HG02763 (cell line): ENCODE data around the gene STIM1.
A peak's percentile ranks its signal among the peaks of the same experiment; 100 is the strongest.
"Not testable (repeated sequence)": the region's sequence is repeated elsewhere in the genome, so short reads cannot be mapped to it uniquely, and the experiment has no call there.

ENCODE experiments used
- ATAC-seq: cut with Tn5 transposase; IDR thresholded peaks from one replicate; pipeline ENCODE4 v1.9.1; 2021; ENCODE audit warnings: mild to moderate bottlenecking, moderate library complexity; ENCODE audit not compliant: unreplicated experiment

Gene STIM1

DNA sequence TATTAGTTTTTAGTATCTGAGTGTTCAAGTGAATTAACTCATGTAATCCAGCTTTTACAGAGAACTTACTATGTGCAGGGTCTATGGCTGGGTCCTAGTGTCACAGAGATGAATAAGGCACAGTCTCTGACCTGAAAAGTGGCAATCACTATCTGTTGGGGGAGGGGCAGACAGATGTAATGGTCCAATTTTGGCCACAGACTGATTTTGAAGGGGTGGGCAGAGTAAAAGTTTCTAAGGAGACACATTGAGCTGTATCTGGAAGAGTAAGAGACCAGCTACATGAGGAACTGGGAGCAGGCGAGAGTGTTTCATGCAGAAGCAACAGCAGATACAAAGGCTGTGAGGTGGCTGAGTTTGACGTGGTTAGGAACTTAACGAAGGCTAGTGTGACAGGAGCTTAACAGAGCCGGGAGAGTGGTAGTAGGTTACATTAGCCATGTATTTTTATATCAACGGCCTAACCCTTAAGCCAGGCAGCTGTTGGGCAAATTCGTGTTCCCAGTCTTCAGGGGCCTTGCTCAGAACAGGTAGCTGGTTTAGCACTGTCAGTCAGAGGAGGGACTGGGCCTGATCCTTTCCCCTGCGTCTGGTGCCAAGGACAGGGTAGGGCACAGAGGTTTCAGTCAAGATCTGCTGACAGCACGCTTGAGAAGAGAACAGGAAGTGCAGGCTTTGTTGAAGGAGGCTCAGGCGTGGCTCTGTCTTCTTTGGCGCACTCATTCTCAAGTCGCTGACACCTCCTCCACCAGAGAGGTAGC lies 1.4 kb upstream of the STIM1 start:
- peak; percentile 30 for ATAC-seq

DNA sequence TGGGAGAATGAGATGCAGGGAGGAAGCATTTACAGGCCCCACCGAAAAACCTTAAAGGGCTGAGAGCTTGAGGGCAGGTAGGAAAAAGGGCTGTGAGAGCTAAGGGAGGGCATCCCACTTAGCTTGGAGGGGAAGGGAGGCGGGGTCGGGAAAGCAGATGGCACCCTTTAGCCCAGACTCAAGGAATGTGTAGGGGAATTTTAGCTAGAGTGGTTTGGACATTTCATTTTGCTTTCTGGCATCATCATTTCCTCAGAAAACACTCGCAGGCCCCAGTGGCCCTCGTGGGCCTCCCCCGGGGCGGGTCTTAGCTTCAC lies 846 bp upstream of the STIM1 start:
- ATAC-seq, result no peak

DNA sequence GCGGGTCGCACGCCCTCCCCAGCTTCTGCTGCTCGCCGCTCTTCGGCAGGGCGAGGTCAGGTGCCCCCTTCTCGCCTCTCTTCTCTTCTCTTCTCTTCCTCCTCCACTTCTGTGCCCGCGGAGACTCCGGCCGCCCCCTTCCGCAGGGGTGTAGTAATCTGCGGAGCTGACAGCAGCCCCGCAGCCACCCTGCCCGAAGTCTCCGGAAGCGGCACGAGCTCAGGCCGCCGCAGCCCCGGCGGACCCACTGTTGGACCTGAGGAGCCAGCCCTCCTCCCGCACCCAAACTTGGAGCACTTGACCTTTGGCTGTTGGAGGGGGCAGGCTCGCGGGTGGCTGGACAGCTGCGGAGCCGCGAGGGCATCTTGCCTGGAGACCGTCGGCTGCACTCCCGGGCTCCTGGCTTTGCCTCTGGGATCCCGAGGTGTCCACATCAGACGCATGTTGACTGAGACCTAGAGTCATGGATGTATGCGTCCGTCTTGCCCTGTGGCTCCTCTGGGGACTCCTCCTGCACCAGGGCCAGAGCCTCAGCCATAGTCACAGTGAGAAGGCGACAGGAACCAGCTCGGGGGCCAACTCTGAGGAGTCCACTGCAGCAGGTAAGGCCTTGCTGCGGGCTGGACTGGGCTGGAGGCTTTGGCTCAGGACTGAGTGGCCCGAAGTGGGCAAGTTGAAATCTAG lies 486 bp downstream of the STIM1 start:
- ATAC-seq, result peak; percentile 12

DNA sequence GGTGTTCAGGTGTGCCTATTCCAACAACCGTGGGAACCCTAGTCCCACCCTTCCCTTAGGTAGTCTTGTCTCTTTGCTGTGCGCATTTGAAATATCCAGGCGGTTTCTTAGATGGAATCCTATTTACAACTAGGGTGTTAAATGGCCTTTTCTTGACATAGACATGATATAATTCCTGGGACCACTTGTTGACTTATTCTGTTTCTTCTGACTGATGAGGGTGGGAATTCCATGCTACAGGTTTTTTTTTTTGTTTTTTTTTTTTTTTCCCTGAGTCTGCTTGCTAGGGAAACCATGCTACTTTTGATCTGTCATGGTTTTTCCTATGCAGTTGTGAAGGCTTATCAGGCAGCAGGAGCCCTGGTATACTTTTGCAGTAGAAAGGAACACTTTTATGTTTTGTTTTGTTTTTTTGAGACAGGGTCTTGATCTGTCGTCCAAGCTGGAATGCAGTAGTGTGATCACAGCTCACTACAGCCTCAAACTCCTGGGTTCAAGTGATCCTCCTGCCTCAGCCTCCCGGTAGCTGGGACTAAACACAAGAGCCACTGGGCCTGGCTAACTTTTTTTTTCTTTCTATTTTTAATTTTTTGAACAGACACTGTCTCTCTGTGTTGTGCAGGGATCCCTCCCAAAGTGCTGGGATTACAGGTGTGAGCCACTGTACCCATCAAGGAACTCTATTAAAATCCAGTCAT lies 1.5 kb downstream of the STIM1 start:
- ATAC-seq, result no peak

DNA sequence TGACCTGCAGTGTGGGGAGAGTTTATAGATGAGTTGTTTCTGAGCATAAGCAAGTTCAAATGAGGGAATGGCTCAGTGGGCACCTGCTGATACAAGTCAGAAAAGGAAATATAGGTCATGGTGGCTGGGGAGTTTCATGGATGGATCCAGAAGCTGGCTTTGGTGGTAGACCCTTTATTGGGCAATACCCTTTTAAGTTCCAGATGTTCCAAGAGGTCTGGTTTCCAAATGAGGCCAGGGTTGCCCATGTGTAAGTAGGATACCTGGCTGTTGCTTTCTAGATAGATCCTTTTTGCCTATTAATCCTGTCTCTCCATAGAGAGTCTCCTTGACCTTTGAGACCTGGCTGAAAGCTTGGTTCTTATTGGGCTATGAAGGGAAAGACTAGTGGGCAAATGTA lies 2.2 kb downstream of the STIM1 start:
- no peak for ATAC-seq

DNA sequence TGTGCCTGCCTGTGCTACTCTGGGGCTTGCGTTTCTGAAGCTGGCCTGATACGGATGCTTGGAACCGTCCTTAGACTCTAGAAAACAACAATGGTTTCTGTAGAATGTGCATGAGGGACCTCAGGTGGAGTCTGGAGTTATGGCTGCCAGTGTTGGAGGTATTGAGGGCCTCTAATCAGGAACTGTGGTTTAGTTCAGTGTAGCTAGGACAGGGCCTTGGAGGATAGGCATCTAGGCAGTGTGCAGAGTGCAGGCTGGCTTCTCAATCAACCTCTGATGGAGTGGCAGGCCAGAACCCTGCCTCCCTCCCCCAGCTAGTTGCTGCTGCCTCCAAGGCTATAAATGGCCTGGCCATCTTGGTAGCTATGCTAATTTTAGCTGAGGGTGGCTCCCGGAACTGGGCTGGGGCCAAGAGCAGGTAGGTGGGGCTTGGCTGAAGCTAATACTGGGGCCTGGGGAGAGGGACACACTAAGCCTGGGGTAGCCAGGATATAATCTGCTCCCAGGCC lies 4.0 kb downstream of the STIM1 start:
- ATAC-seq, result peak; percentile 29

DNA sequence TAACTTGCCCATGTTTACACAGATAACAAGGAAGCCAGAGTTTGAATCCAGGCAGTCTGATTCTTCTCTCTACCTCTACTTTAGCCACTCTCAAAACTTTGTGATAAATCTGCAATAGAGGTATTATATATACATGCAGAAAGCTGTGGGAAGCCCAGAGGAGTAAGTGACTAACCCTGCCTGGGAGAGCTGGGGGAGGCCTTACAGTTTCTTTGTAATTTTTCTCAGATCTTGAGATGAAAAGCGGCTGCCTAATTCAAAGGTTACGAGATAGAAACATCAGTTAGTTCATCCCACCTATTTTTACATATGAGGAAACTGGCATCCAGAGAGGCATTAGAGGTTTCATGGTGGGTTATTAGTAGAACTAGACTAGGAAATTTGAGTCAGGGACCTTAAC lies 4.9 kb downstream of the STIM1 start:
- no peak for ATAC-seq

DNA sequence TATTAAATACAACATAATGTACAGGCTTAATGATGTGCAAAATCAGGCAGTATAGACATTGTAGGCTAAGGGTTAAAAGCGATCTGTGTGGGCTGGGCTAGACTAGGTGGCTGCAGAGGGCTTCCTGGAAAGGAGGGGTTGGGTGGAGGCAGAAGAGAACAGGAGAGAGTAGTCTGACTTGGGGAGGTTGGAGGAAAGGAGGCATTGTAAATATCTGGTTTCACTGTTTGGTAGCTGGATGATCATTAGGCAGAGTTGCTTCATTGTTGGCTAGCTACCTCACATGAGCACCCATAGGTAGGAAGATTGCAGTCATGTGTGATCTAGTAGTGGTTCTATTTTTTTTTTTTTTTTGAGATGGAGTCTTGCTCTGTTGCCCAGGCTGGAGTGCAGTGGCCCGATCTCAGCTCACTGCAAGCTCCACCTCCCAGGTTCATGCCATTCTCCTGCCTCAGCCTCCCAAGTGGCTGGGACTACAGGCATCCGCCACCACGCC lies 5.5 kb downstream of the STIM1 start:
- ATAC-seq, result not testable (repeated sequence)

DNA sequence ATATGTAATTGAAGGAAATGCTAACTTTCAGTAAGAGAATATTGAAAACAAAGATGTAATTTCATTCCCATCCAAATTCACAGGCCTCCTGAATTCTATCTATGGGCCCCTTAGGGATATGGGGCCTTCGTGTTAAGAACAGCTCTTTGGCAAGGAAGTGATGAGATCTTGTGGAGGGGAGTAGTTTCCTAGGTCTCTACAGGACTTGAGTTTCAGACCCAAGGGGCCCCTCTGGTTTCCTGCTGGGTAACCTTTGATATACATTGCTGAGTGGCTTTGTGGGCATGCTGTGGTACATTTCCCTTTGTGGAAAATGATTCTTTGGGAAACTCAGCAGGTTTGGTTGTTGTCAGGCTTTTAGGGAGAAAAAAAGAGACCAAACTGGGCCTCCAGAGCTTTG lies 6.2 kb downstream of the STIM1 start:
- ATAC-seq, result no peak

DNA sequence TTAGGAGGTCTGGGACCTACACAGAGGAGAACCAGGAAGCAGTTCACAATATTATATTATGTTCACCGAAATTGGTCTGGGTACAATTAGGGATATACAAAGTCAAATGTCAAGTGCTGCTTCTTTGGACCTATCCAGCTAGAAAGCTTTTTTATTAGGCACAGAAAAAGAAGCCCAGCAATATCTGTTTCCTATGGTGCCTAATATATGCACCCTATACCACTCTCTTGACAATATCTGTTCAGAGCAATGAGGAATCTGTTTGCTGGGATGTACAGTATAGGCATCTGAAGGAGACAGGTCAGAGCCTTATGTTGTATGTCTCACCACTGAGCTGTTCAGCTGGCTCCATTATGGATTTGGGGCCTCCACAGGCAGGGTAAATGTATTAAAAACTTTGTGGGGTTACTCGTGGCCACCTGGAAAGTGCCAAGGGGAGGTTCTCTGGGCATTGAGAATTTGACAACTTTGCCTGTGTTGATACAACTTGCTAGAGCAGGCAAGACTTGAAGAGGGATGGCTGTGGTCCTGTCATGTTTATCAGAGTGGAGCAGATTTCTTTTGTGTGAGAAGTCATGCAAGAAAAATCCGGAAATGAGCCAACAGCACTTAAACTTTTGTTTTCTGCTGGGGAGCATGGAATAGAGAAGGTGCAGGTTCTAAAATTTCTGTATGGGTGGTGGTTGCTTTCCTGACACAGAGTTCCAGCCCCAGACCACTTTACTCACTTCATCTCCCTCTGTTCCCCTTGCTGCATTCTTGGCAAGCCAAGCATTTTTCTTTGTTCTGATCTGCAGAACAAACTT lies 10.1 kb downstream of the STIM1 start:
- ATAC-seq, result no peak

DNA sequence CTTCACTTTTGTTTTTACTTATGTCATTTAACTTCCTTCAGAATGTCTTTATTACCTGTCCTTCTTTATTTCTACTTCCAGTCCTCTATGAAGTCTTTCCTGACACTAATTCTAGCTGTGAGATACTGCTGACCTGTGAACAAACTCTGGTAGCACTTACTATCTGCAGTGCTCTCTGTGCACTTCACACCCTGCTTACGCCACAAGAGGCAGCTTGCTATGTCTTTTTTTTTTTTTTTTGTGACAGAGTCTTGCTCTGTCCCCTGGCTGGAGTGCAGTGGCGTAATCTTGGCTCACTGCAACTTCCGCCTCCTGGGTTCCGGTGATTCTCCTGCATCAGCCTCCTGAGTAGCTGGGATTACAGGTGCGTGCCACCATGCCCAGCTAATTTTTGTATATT lies 10.7 kb downstream of the STIM1 start:
- no peak for ATAC-seq

DNA sequence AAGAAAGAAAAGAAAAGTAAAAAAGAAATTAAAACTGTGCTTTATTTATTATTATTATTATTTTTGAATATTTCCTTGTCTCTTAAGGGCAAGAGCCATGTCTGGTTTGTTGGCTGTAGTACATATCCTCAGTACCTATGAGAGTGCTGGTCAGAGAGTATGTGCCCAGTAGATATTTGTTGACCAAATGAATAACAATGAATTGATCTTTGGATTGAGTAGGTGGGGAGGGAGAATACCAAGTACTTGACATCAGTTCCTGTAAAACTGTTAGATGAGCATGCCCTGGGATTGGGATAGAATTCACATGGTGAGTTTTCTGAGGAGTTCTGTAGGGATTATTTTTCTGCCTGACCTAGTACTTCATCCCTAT lies 11.4 kb downstream of the STIM1 start:
- no peak for ATAC-seq

DNA sequence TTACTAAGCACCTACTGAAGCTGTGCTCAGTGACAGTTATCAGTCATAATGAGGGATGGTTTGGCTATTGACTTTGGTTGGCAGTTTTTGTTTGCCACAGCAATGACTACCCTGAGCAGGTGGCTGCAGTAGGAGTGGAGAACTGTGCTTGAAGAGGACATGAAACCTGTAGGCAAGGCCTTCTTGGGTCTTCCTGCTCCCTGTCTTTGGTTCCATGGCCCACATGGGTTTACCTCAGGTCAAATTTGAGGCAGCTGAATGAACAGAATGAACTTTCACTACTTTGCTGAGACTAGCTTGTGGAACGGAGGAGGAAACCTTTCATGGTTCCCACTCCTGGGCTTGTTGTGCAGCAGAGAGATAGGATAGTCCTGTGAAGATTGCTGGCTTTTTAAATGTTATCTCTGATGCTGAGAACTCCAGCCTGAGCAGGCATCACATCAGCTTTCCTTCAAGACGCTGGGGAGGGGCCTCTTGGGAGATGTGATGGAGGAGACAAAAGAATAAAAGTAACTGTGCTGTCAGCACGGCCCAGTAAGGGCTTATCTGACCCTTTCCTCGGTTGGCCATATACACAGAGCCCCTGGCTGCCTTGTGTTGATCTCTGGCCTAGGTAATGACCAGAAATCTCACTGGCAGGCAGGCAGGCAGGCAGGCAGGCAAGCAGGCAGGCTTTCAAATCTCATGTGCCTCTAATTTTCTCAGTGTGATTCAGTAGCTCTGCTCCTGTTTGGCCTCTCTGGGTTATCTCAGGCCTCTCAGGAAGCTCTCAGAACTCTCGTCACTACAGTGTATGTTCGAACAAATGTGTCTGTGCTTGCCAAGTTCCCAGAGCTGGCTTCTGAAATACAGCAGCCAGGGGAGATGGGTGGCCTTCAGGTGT lies 12.0 kb downstream of the STIM1 start:
- peak; percentile 43 for ATAC-seq

DNA sequence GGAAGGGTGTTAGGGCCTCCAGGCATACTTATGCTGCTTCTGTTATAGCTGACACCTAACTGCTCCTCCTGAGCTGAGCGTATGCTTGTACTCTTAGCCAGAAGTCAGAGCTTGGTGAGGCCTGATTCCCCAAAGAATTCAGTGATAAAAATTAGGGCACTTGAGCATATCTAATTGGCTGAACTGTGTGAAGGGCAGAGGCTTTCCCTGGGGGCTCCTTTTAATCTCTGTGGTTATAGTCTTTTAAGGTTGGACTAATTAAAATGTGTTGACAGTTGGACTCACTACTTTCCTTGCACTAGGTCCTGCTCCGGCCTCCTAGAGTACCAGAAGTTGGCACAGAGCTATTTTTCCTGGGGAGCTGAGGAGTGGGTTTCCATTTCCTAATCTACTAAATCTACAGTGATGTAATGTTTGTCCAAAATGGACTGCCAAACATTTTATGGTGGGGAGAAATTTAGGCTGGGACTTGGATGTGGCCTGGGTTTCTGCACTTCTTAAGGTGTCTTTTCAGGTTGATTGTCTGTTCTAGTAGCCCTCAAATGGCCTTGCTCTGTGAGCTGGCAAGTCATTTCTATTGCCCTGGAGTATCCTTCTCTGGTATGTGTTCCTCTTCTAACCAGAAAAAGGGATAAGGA lies 18.4 kb downstream of the STIM1 start:
- no peak for ATAC-seq

DNA sequence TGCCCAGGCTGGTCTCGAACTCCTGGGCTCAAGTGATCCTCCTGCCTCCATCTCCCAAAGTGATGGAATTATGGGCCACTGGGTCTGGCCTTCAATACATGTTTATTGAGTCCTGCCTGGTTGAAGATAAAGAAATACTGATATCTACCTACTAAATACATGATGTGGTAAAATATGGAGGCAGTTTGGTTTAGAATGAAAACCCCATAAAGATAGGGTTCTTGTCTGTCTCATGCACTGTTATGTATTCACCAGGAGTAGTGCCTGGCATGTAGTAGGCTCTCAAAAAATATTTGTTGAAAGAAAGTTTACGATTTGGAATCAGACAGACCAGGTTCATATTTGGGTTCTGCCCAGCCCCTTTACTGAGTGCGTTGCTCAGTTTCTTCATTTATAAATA lies 21.1 kb downstream of the STIM1 start:
- no peak for ATAC-seq

DNA sequence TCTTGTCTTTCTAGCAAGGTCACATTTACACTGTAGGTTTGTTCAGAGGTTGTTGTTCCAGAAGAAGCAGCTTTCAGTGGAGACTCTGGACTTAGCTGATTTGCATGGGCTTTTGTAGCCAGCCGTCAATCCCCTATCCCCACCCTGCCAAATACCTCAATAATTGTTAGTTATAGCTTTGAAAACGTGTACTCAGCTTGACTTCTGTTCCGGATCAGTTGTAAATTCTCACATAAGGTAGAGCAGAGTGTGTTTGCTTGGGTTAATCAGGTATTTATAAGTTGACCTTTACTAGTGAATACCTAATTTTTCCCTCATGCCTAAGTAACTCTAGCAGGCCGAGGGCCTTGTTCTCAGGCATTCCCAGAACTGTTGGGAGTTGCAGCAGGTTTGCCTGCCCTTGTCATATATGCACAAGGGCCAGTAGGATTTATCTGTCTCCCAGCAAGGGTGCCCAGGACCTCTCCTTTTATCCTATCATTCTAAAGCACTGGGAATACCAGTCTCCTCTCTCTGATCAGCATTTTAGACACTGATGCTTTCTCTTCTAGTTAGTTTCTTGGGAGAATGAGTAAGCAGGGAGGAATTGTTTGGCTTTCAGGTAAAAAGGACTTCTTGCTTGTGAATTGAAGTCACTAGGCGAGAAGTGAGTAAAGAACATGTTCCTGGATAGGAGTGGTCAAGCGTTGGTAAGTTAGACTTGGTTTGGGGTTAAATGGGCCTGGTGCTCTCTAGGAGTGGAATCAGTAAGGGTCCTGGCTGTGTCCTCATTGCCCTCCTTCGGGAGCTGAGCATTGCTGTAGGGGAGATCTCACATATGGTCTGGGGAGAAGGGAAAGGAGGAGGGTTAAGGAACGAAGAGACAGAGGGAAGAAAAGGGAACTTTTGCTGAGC lies 22.1 kb downstream of the STIM1 start:
- ATAC-seq, result no peak

DNA sequence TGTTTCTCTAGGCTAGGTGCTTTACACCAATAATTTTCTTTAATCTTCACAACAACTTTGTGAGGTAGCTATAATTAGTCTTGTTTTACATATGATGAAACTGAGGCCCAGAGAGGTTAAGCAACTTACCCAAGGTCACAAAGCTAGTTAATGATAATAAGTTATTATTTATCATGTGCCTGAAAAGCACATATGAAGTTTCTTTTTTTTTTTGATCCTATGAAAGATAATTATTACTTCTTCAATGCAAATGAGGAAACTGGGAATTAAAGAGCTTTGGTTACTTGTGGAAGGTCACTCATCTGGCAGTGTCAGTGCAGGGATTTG lies 22.8 kb downstream of the STIM1 start:
- no peak for ATAC-seq

DNA sequence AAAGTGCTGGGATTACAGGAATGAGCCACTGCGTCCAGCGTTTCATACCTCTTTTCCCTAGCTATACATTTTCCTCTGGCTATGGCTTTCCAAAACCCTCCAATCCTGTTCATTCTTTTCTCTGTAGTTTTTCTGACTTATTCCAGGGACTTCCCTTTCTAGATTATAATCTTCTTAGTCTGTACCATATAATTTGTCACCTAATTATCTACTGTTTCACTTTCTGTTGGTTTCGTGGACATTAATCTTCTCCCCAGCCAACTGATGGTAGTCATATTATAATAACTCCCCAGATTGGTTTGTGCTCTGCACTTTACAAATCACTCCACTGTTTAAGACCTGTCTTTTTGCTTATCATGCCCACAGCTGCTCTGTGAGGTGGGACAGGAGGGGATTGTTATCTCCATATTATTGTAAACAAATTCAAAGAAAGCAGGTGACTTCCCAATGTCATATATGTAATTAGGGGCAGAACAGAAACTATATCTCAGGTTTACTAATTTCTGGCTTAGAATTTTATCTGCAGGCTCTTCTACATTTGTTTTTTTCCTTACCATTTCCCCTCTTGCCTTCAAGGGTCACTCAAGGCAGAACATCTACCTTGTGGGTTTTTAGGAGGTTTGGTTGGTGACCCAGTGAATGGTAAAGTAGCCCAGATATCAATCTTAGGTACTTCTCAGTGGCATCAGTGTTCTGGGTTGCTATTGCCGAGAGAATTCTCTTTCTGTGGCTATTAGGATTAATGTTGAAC lies 23.9 kb downstream of the STIM1 start:
- ATAC-seq, result peak; percentile 24
